Right atrium auricular region (tissue), 2 donors: ENCODE data around the gene RSRC1. TPM values are rescaled to one million over a fixed set of nuclear protein-coding genes. Genes with fewer than 3 reads are reported as not detected.
"Not testable (repeated sequence)": the region's sequence is repeated elsewhere in the genome, so short reads cannot be mapped to it uniquely, and the experiment has no call there.

Experiments
- DNase-seq: peaks from one replicate; pipeline ENCODE4 v3.0.0-alpha.2; 2019; ENCODE audit warnings: low spot score
- H3K27ac ChIP-seq, 2 donors: fragments of 200-600 bp; sonication (generic); 1 replicate in 1 of 2; 2 replicates in 1 of 2; pipeline ENCODE4 v1.5.1; 2016 to 2019
- H3K27me3 ChIP-seq, 2 donors: fragments of 200-600 bp; sonication (generic); one replicate each; pipeline versions ENCODE4 v1.5.1 to v1.6.0; 2017 to 2019
- H3K36me3 ChIP-seq: fragments of 200-600 bp; sonication (generic); one replicate; pipeline ENCODE4 v1.5.1; 2016
- H3K4me1 ChIP-seq, 2 donors: fragments of 200-600 bp; sonication (generic); one replicate each; pipeline versions ENCODE4 v1.5.1 to v1.6.0; 2017 to 2019
- H3K4me3 ChIP-seq, 2 donors: fragments of 200-600 bp; sonication (generic); 1 replicate in 1 of 2; 2 replicates in 1 of 2; pipeline ENCODE4 v1.5.1; 2017 to 2019; ENCODE audit warnings: mild to moderate bottlenecking in 1 of 2, moderate library complexity in 1 of 2
- H3K9me3 ChIP-seq, 2 donors: fragments of 200-600 bp; sonication (generic); one replicate each; pipeline ENCODE4 v1.5.1; 2019
- CTCF ChIP-seq, 2 donors: fragments of 200-600 bp; sonication (generic); IDR thresholded peaks; one replicate each; pipeline ENCODE4 v1.5.1; 2019; ENCODE audit warnings: antibody characterized with exemption in 2 of 2
- total RNA-seq, 2 donors: library from RNA; depleted of rRNA; stranded (reverse); fragments of >200 nt; gene quantifications; one replicate each; pipeline ENCODE4 v1.1.0, GENCODE V29; 2016

The RSRC1 gene
- 10 to 100 TPM; 24.8 to 42.5 TPM for total RNA-seq

- peak within 1 kb of the TSS; percentile 81 to 83 for H3K27ac ChIP-seq
- H3K9me3 ChIP-seq = no peaks in the 10 kb centered on the region
- peak in 1 of 2 donors; percentile 9 for TF ChIP-seq CTCF (IDR thresholded peaks at IDR 0.05)
- peaks cover 28 to 29% of the 10 kb centered on the region in 2 donors for H3K27me3 ChIP-seq
- peak; percentile 89 for DNase-seq
- peak within 1 kb of the TSS; percentile 75 to 88 for H3K4me3 ChIP-seq
- peaks cover 0 to 35% of the 10 kb centered on the region in 2 donors for H3K4me1 ChIP-seq
- H3K36me3 ChIP-seq = no peaks in the 10 kb centered on the region
Measured at GRCh38 chr3:158109804-158110657, at the start of gene RSRC1. TSS of gene RSRC1 (plus strand) at chr3:158110089. CDS start at chr3:158122105, 12,016 bp downstream.

- DNase-seq, H3K27ac ChIP-seq, H3K4me1 ChIP-seq, H3K4me3 ChIP-seq, H3K9me3 ChIP-seq, H3K36me3 ChIP-seq, H3K27me3 ChIP-seq: not testable (repeated sequence)
Measured at GRCh38 chr3:158065574-158065973, 44.3 kb upstream of the RSRC1 start.

GRCh38 chr3:158072790-158073189 is 37.1 kb upstream of the RSRC1 start:
- Histone ChIP-seq H3K36me3 (no peaks in the 10 kb centered on the region), H3K4me3 (no peak overlapping the region), H3K27ac (no peak overlapping the region), H3K4me1 (no peaks in the 10 kb centered on the region), H3K9me3 (no peaks in the 10 kb centered on the region), H3K27me3 (no peaks in the 10 kb centered on the region)
- TF ChIP-seq CTCF (IDR thresholded peaks at IDR 0.05) = no peak
- no peak for DNase-seq

- Histone ChIP-seq H3K27ac (no peak overlapping the region), H3K4me3 (no peak overlapping the region), H3K4me1 (no peaks in the 10 kb centered on the region), H3K9me3 (no peaks in the 10 kb centered on the region), H3K27me3 (no peaks in the 10 kb centered on the region), H3K36me3 (no peaks in the 10 kb centered on the region)
- TF ChIP-seq CTCF (IDR thresholded peaks at IDR 0.05) = no peak
- DNase-seq = no peak
Measured at GRCh38 chr3:158074591-158074990, 35.3 kb upstream of the RSRC1 start.

- Histone ChIP-seq H3K27me3 (no peaks in the 10 kb centered on the region), H3K4me1 (no peaks in the 10 kb centered on the region), H3K4me3 (no peak overlapping the region), H3K9me3 (no peaks in the 10 kb centered on the region), H3K27ac (no peak overlapping the region), H3K36me3 (no peaks in the 10 kb centered on the region)
- no peak for DNase-seq
- TF ChIP-seq CTCF (IDR thresholded peaks at IDR 0.05) = no peak
Measured at GRCh38 chr3:158079599-158079998, 30.3 kb upstream of the RSRC1 start.

- Histone ChIP-seq H3K4me3 (no peak overlapping the region), H3K27ac (no peak overlapping the region), H3K36me3 (no peaks in the 10 kb centered on the region), H3K27me3 (no peaks in the 10 kb centered on the region), H3K9me3 (no peaks in the 10 kb centered on the region), H3K4me1 (no peaks in the 10 kb centered on the region)
- TF ChIP-seq CTCF (IDR thresholded peaks at IDR 0.05) = no peak
- no peak for DNase-seq
Measured at GRCh38 chr3:158084651-158085050, 25.2 kb upstream of the RSRC1 start.
